Measurements from ENCODE around the gene ORAI2.

ORAI2 gene

GRCh38 chr7:102415685-102416225, 17.6 kb upstream of the ORAI2 start:
- no peak for DNase-seq (ENCODE audit: low read depth, low spot score)

DNA sequence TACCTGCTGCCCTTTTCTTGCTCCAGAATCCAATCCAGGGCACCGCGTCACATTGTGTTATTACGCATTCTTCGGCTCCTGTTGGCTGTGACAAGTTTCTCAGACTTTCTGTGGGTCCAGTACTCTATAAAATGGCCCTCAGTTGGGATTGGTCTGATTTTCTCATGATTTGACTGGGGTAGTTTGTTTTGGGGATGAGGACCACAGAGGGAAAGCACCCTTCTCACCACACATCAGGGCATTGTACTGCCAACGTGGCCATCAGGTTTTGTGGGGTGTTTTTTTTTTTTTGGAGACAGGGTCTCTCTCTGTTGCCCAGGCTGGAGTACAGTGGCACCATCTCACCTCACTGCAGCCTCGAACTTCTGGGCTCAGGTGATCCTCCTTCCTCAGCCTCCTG, 17.0 kb upstream of the ORAI2 start:
- no peak for DNase-seq (ENCODE audit: low read depth, low spot score)

GRCh38 chr7:102417105-102417504, 16.3 kb upstream of the ORAI2 start:
- DNase-seq (ENCODE audit: low read depth, low spot score) = no peak

- DNase-seq (ENCODE audit: low read depth, low spot score) = no peak
Measured at GRCh38 chr7:102418592-102418991, 14.8 kb upstream of the ORAI2 start.

GRCh38 chr7:102421706-102422240, 11.6 kb upstream of the ORAI2 start:
- DNase-seq (ENCODE audit: low read depth, low spot score) = no peak

DNA sequence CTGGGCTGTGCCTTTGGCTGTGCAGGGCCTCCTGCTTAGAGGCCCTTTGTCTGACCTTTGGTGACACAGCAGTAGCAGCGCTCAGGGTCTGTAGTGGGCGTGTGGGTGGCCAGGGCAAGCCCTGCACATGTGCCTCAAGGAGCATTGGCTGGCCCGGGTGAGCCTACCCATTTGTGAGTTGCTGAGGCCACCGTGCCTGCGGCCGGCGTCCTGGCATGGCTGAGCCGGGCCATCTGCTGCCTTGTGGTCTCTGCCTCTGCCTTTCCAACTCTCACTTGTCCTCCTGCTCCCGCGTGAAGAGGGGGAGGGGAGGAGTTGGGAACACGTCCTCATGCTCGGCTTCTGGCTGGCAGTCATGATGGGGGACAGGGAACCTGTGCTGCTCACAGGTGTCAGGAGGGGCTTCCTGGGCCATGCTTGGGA, 9.2 kb upstream of the ORAI2 start:
- no peak for DNase-seq (ENCODE audit: low read depth, low spot score)

DNA sequence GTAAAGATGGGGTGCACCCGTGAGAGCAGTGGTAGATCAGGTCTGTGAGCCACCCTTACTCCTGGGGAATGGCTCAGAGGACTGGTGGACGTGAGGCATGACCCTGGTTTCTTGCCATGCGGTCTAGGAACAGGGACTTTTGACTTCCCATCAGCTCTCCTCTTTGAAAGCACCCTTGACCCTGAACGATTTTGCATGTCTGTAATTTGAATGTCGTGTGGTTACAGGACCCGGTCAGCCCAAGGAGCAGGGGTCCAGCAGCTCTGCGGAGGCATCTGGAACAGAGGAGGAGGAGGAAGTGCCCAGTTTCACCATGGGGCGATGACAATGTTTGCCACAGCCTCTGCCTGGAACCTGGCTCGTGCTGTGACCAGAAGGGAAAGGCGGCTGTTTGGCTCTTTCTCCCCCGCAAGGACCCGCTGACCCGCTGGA, 8.6 kb upstream of the ORAI2 start:
- no peak for DNase-seq (ENCODE audit: low read depth, low spot score)

DNA sequence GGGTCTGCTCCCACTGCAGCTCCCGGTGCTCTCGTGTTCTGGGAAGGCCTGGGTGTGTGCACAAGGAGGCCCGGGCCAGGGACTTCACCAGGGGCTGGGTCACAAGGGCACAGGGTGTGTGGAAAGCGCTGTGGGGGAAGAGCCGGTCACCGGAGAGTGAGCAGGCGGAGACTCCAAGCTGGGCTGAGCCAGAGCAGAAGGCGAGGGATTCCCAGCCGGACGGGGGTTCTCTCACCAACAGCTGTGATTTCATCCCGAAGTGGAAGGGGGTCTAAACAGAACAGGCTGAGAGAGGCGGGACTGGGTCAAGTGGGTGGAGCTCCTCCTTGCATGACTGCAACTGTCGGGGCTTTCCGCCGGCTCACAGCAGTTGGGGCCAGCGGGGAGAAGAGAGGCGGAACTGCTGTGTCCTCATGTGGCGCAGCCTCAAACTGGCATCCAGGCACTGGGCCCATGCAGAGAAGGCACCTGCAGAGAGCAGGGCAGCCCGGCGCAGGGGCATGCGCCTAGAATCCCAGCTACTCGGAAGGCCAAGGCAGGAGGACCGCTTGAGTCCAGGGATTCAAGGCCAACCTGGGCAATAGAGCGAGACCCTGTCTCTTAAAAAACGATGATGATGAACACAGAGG, 7.6 kb upstream of the ORAI2 start:
- no peak for DNase-seq (ENCODE audit: low read depth, low spot score)

DNA sequence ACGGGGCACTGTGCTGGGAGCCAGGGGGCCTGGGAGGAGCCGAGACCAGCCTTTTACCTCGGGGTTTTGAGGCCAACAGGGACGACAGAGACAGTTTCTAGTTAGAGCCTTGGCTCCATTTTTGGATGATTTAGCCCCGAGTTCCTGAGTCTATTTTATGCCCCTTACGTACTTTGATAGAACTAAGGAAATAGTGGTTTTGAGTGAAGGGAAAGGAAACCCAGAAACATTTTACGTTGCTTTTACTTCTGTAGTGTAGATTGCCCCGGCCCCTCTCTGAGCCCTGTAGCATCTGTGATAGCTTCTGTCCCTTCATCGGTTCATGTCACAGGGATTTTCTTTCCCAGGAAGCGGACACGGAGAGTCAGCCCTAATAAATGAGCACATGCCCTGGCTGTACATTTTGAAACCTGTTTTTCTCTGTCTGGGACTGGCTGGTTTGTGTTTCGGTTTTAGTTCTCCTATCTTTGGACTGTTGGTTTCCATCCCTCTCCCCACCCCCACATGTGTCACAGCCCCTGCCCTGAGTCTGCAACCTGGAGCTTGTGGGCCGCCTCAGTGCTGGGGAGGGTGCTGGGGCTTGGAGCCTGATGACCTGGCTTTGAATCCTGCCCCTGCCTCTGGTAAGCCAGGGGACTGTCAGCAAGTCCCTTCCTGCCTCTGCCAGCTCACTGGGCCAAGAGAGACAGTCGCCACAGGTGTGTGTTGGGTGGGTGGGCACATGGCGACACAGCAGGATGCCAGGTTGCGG, 6.9 kb upstream of the ORAI2 start:
- DNase-seq (ENCODE audit: low read depth, low spot score) = no peak

- DNase-seq (ENCODE audit: low read depth, low spot score) = no peak
Measured at GRCh38 chr7:102427019-102427405, 6.4 kb upstream of the ORAI2 start.

- no peak for DNase-seq (ENCODE audit: low read depth, low spot score)
Measured at GRCh38 chr7:102429141-102429899, 4.1 kb upstream of the ORAI2 start.

DNA sequence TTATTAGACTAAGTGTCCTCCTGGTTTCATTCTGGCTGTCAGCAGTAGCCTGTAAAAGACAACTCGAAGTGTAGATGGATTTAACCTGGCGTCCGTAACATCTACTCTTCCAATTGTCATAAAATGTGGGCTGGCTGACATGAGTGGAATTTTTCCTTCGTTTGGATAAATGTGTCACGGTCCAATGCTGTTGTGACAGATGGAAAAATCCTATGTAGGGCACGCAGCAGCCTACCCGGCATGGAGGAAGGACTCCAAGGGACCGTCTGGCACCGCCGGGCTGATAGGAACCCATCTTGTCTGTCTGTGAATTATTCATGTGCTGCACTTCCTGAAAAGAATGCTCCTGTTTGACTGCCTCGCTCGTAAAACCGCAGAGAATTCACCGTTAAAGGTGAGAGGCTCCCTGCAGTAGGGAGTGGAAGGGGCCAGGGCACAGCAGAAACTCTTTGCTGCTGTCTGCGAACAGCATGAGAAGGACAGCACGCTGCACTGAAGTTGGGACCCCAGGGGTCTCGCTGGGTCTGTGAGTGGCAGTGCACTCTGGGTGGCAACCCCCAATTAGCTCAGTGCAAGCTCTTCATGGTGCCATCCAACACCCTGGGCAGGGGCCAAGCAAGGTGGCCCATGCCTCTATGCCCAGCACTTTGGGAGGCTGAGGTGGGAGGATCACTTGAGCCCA, 1.6 kb upstream of the ORAI2 start:
- DNase-seq (ENCODE audit: low read depth, low spot score) = no peak

DNA sequence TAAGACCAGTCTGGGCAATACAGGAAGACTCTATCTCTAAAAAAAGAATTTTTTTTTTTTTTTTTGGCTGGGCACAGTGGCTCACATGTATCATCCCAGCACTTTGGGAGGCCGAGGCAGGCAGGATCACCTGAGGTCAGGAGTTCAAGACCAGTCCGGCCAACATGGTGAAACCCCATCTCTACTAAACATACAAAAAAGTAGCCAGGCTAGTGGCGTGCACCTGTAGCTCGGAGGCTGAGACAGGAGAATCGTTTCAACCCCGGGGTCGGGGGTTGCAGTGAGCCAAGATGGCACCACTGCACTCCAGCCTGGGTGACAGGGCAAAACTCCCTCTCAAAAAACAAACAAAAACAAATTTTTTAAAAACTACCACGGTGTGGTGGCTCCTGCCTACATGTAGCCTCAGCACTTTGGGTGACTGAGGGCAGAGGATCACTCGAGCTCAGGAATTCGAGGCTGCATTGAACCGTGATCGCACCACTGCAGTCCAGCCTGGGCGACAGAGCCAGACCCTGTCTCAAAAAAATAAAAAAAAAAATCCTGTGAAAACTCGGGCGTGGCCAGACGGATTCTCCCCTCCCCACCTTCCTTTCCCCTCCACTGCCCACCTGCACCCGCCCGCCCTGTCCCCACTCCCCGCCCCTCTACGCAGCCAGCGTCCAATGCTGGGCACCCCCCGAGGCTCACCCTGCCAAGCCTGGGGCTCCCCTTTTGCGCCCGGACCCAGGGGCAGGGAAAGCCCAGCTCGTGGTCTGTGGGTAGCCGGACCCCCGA, 745 bp upstream of the ORAI2 start:
- no peak for DNase-seq (ENCODE audit: low read depth, low spot score)

DNA sequence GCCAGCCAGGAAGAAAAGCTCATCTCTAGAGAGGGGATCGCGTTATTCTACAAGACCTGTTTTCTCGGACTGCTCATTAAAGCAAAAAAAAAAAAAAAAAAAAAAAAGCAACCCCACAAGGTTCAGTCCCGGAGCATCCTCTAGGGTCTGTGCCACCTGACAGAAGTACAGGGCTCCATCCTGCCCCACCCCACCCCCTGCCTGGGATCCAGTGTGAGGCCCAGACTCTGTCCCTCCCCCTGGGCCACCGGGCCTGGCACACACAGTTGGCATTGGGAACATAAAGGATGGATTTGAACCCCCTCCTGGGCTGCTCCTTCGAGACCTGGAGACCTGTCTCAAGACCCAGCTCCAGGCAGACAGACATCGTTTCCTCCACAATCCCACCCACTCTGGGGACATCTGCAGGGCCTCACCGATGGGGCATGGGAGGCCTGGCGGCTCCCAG, 688 bp downstream of the ORAI2 start:
- DNase-seq (ENCODE audit: low read depth, low spot score) = no peak

DNA sequence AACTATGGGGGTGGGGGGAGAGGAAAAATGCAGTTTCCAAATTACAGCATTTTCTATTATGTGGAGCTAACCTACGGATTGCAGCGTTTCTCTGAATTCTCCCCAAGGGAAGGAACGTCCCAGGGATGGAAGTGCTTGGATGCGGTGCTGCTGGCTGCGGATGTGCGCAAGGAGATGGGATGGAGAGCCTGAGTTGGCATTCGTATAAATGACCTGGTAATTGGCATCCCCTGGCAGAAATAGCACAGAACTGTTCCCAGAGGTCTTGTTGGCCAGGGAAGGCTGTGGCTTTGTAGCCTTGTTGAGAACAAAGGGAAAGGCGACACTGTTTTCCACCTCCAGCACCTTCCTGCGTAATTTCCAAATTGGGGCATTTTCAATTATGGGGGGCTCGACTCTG, 2.7 kb downstream of the ORAI2 start:
- no peak for DNase-seq (ENCODE audit: low read depth, low spot score)

GRCh38 chr7:102439963-102440795, 6.8 kb downstream of the ORAI2 start:
- DNase-seq (ENCODE audit: low read depth, low spot score) = no peak

- no peak for DNase-seq (ENCODE audit: low read depth, low spot score)
Measured at GRCh38 chr7:102444961-102445673, 11.7 kb downstream of the ORAI2 start.

DNA sequence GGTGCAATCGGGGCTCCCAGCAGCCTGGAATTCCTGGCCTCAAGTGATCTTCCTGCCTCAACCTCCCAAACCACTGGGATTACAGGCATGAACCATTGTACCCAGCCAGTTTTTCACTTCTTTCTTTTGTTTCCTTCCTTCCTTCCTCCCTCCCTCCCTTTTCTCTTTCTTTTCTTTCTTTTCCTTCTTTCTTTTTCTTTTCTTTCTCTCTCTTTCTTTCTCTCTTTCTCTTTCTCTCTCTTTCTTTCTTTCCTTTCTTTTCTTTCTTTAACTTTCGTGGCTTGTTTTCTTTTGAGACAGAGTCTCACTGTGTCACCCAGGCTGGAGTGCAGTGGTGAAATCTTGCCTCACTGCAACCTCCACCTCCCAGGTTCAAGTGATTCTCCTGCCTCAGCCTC, 12.3 kb downstream of the ORAI2 start:
- no peak for DNase-seq (ENCODE audit: low read depth, low spot score)
